ENCODE results near the gene EDN3.

The EDN3 gene

DNA sequence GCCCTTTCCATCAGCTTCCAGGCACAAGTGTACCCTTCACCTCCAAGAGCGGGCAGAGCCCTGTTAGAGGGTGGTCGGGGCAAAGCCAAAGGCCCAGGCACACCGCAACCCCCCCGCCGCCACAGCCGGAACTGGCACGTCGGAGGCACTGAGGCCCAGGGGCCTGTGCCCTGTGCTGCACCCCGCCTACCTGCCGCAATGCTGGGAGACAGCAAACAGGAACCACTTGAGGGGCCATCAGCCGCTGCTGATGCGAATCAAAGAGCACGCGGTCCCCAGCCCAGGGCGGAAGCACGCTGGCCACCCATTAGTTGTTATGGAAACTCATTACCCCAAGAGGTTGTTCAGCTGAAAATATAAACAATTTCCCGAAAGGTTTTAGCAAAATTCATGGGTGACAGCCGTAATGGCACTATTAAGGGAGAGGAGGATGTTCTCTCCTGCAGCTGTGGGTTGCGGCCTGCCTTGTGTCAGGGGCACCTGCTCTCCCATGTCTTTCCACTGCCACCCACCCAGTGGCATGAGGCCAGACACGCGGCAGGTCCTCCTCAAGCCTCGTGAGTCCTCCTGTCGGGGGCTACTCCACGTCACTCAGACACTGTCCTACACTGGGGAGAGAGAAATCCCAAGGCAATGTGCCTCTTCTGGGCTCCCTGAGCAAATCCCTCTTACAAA, 65.3 kb downstream of the EDN3 start:
- DNase-seq (ENCODE audit: low spot score) = no peak

- no peak for DNase-seq (ENCODE audit: low spot score)
Measured at GRCh38 chr20:59371431-59371830, 71.0 kb downstream of the EDN3 start.

- no peak for DNase-seq (ENCODE audit: low spot score)
Measured at GRCh38 chr20:59374261-59374660, 73.8 kb downstream of the EDN3 start.

DNA sequence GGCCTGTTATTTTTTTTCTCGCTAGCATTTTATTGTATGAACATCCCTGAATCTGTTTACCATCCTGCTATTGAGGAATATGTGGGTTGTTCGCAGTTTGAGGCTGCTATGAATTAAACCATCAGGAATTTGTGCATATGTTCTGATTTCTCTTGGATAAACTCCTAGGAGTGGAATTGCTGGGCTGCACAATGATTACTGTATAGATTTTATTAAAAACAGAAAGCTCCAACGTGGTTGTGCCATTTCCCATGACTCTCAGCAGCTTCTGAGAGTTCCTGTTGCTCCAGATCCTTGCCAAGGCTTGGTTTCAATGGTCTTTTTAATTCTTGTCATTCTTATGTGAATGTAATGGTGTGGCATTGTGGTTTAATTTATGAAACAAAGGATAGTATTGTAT, 75.1 kb downstream of the EDN3 start:
- no peak for DNase-seq (ENCODE audit: low spot score)

Measured in LoVo (cell line).